ENCODE results near the gene MUC3A.

DNA sequence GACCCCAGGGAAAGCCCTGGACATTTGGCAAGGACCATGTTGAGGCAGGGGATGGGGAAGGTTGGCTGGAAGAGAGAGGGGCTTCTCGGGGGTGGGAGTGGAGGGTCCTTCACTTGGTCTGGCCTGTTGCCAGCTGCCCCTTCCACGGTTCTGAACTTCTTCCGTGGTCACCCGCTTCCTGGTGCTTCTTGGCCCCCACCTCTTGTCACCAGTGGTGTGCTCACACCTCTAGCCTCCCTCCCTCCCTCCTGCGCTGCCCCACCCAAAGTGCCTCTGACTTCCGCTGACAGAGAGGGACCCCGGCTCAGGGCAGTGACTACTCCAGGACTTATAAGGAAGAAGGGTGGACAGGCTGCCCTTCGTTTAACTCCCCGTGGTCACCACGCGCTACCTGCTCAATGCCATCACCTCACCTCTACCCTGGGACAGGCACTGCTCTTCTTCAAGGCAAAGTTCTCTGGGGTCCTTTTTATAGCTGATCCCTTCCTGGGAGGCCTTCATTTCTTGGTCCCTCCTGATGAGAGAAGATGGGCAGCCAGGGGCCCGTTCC is 19.8 kb downstream of the MUC3A start, which contains the start of gene MUC12:
- TF ChIP-seq, protein P1, sequence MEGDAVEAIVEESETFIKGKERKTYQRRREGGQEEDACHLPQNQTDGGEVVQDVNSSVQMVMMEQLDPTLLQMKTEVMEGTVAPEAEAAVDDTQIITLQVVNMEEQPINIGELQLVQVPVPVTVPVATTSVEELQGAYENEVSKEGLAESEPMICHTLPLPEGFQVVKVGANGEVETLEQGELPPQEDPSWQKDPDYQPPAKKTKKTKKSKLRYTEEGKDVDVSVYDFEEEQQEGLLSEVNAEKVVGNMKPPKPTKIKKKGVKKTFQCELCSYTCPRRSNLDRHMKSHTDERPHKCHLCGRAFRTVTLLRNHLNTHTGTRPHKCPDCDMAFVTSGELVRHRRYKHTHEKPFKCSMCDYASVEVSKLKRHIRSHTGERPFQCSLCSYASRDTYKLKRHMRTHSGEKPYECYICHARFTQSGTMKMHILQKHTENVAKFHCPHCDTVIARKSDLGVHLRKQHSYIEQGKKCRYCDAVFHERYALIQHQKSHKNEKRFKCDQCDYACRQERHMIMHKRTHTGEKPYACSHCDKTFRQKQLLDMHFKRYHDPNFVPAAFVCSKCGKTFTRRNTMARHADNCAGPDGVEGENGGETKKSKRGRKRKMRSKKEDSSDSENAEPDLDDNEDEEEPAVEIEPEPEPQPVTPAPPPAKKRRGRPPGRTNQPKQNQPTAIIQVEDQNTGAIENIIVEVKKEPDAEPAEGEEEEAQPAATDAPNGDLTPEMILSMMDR (IDR thresholded peaks at IDR 0.05), result no peak
- TF ChIP-seq POLR2AphosphoS5 (IDR thresholded peaks at IDR 0.05), result no peak
- TF ChIP-seq POLR2A (IDR thresholded peaks at IDR 0.05), result no peak
